Astrocyte (in vitro differentiated cells and primary cell): ENCODE data around the gene PHC3.
"Not testable (repeated sequence)": the region's sequence is repeated elsewhere in the genome, so short reads cannot be mapped to it uniquely, and the experiment has no call there.

ENCODE experiments used
- EZH2 ChIP-seq: IDR thresholded peaks from 2 replicates; pipeline ENCODE4 v1.6.1; 2012; ENCODE audit warnings: mild to moderate bottlenecking, low read length, inconsistent platforms; ENCODE audit not compliant: insufficient read depth
- TF ChIP-seq, protein P1 (sequence below): IDR thresholded peaks from 2 replicates; pipeline ENCODE4 v1.5.1; 2011; ENCODE audit warnings: low read depth, mild to moderate bottlenecking, inconsistent platforms, low read length, moderate library complexity; ENCODE audit not compliant: insufficient read depth

GRCh38 chr3:170206164-170206762, 24.7 kb upstream of the PHC3 start:
- TF ChIP-seq, protein P1, sequence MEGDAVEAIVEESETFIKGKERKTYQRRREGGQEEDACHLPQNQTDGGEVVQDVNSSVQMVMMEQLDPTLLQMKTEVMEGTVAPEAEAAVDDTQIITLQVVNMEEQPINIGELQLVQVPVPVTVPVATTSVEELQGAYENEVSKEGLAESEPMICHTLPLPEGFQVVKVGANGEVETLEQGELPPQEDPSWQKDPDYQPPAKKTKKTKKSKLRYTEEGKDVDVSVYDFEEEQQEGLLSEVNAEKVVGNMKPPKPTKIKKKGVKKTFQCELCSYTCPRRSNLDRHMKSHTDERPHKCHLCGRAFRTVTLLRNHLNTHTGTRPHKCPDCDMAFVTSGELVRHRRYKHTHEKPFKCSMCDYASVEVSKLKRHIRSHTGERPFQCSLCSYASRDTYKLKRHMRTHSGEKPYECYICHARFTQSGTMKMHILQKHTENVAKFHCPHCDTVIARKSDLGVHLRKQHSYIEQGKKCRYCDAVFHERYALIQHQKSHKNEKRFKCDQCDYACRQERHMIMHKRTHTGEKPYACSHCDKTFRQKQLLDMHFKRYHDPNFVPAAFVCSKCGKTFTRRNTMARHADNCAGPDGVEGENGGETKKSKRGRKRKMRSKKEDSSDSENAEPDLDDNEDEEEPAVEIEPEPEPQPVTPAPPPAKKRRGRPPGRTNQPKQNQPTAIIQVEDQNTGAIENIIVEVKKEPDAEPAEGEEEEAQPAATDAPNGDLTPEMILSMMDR: not testable (repeated sequence)
- TF ChIP-seq EZH2: not testable (repeated sequence)
